HG03520 (cell line): ENCODE measurements around the gene NECTIN4.

Experiments used
- ATAC-seq: cut with Tn5 transposase; IDR thresholded peaks from one replicate; pipeline ENCODE4 v1.9.1; 2021; ENCODE audit warnings: mild to moderate bottlenecking, moderate library complexity; ENCODE audit not compliant: unreplicated experiment

NECTIN4 gene

GRCh38 chr1:161113915-161114314 lies 24.6 kb upstream of the NECTIN4 start:
- no peak for ATAC-seq

GRCh38 chr1:161111527-161111926 lies 22.2 kb upstream of the NECTIN4 start:
- no peak for ATAC-seq

GRCh38 chr1:161111117-161111516 lies 21.8 kb upstream of the NECTIN4 start:
- ATAC-seq, result no peak

- ATAC-seq, result no peak
Measured at GRCh38 chr1:161106431-161106830, 17.1 kb upstream of the NECTIN4 start.

GRCh38 chr1:161100556-161100955 lies 11.2 kb upstream of the NECTIN4 start:
- no peak for ATAC-seq

- no peak for ATAC-seq
Measured at GRCh38 chr1:161099090-161099802, 9.9 kb upstream of the NECTIN4 start.

GRCh38 chr1:161098210-161099068 lies 9.1 kb upstream of the NECTIN4 start, which contains the start of gene KLHDC9:
TSS of gene KLHDC9 (plus strand) at chr1:161098361. CDS start at chr1:161098536, 175 bp downstream.
- ATAC-seq, result peak; percentile 57

- no peak for ATAC-seq
Measured at GRCh38 chr1:161096530-161096929, 7.2 kb upstream of the NECTIN4 start.

- no peak for ATAC-seq
Measured at GRCh38 chr1:161096015-161096414, 6.7 kb upstream of the NECTIN4 start.

- no peak for ATAC-seq
Measured at GRCh38 chr1:161095230-161095629, 5.9 kb upstream of the NECTIN4 start.

GRCh38 chr1:161094481-161094880 lies 5.1 kb upstream of the NECTIN4 start:
- no peak for ATAC-seq

GRCh38 chr1:161092621-161093028 lies 3.3 kb upstream of the NECTIN4 start:
- ATAC-seq, result no peak

GRCh38 chr1:161091796-161092507 lies 2.6 kb upstream of the NECTIN4 start:
- ATAC-seq, result no peak

- no peak for ATAC-seq
Measured at GRCh38 chr1:161091093-161091492, 1.7 kb upstream of the NECTIN4 start.

- no peak for ATAC-seq
Measured at GRCh38 chr1:161090617-161091016, 1.3 kb upstream of the NECTIN4 start.

GRCh38 chr1:161089938-161090337 lies 580 bp upstream of the NECTIN4 start:
- no peak for ATAC-seq

GRCh38 chr1:161088587-161089110 lies 709 bp downstream of the NECTIN4 start:
- ATAC-seq, result no peak

GRCh38 chr1:161086457-161086856 lies 2.9 kb downstream of the NECTIN4 start:
- ATAC-seq, result no peak

GRCh38 chr1:161085165-161085564 lies 4.2 kb downstream of the NECTIN4 start:
- ATAC-seq, result no peak

GRCh38 chr1:161084597-161084988 lies 4.8 kb downstream of the NECTIN4 start:
- no peak for ATAC-seq
